GM19397 (cell line): Measurements from ENCODE around the gene SKOR1.

Experiments used
- ATAC-seq: cut with Tn5 transposase; IDR thresholded peaks from one replicate; pipeline ENCODE4 v1.9.1; 2021; ENCODE audit warnings: mild to moderate bottlenecking, moderate library complexity; ENCODE audit not compliant: unreplicated experiment

SKOR1 gene

DNA sequence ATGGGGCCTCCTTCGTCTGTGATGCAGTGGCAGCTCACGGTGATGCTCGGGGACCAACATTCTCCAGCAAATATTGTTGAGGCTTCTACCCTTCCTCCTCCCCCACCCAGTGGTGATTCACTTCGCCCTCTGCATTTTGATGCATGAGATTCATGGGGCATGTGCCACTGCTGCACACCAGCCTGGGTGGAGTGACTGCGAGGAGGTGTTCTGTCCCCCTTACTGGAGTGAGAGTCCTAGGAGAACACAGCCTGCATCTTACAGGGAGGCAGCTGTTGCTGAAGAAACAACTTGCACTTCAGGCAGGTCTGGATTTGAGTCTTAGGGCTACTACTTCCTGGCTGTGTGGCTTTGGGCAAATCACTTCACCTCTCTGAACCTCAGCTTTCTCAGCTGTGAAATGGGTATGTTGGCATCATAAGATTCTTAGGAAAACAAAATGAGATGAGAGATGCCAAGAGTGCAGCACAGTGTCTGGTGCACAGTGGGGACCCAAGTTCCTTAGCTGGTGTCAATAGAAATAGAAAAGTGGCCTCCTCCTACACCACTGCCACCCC is 10.2 kb upstream of the SKOR1 start:
- no peak for ATAC-seq

GRCh38 chr15:67816668-67817067 is 8.6 kb upstream of the SKOR1 start:
- no peak for ATAC-seq

DNA sequence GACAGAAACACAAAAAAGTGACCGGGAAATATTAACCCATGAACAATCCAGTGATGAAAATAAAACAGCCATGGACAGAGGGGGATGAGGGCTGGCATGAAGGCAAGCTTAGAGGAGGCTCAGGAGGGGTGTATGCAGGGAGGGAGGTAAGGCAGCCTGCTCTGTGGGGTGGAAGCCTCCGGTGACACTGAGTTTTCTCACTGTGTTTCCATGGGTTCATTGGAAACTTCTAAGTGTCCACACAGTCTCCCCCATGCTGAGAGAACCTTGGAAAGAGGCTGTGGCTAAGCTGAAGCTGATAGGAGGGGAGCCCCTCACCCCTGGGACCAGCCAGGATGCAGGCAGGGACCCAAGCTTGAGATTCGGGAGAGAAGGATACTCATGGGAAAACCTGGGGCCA is 6.8 kb upstream of the SKOR1 start:
- no peak for ATAC-seq

DNA sequence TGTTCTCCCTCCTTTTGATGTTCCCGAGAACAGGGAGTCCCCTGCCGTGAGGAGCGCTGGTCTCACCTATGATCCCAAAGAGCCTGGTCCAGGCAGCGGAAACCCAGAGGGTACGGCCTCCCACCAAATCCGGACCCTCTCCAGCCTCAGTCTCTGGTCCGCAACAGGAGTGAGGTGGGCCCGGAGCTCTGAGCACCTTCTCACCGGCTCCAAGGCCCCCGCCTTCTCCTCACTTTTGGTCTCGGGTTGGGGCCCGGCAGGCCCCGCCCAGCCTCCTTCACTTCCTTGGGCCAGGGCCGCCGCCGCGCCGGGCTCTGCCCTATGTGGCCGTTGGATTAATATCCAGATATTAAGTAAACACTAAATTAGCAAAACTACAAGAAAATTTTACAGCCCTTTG is 5.7 kb upstream of the SKOR1 start:
- ATAC-seq, result no peak

- no peak for ATAC-seq
Observed at GRCh38 chr15:67820122-67820991, 5.0 kb upstream of the SKOR1 start.

- no peak for ATAC-seq
Observed at GRCh38 chr15:67820992-67821783, 4.1 kb upstream of the SKOR1 start.

- no peak for ATAC-seq
Observed at GRCh38 chr15:67821784-67822440, 3.4 kb upstream of the SKOR1 start.

DNA sequence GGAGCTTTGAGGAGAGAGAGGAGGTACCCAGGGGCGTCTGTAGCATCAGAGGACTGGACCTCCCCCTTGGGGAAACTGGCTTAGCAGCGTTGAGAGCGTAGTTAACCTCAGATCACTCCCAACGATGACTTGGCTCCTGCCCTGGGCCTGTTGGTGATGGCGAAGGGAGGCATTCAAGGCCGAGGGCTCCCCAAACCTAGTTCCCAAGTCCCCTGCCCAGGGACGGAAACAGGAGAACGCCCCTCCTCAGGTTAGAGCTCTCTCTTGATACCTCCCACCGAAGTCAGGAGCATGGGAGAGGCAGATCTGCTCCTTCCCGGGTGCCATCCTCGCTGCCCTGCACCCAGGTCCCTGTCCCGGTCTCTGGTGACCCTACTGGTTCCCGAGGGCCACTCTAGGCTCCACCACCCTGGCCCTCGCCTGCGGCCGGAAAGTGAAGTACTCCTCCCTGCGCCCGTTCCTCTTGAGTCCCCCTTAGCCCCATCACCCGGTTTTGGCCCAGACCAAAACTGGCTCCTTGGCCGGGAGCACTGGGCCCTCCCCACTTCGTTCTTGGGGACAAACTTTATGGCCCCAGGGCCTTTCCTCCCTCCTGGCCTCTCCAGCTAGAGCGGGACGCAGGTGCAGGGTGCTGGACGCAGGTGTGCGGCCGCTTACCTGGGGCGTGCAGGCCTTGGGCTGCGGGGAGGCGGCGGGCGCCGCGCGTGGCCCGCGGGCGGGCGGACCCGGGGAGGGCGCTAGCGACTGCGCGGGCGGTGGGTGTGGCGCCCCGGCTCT is 2.6 kb upstream of the SKOR1 start:
- ATAC-seq, result no peak

GRCh38 chr15:67823314-67824196 is 1.8 kb upstream of the SKOR1 start:
- no peak for ATAC-seq

DNA sequence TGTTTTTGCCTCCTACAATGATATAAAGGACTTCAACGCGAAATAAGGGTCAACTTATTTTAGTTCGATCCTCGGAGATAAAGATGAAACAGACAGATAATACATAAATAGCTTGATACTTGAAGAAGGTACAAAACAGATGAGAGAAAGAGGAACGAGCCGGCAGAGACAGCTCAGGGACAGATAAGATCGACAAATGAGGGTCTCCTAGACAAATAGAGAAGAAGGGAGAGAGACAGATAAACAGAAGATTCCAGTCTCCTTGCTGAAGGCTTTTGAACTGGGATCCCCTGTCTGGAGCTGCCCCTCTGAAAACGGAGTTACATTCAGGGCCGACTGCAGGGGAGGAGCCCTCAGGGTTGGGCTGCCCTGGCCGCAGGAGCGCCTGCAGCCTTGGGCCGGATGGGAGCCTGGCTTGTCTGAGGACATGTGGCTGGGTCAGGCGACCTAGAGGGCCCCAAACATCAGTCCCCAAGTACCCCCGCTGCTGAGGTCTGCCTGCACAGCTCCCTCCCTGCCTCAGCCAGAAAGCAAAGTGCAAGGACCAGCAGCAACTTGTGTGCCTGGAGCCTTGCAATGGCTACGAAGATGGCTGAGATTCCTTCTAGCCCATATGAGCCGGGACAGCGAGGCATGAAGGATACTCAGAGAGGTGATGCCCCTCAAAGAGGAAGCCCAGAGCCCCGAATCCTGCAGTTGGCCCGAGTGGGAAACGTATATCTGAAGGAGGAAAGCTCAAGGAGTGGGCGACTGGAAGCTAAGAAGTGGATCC is 926 bp upstream of the SKOR1 start:
- ATAC-seq, result no peak

DNA sequence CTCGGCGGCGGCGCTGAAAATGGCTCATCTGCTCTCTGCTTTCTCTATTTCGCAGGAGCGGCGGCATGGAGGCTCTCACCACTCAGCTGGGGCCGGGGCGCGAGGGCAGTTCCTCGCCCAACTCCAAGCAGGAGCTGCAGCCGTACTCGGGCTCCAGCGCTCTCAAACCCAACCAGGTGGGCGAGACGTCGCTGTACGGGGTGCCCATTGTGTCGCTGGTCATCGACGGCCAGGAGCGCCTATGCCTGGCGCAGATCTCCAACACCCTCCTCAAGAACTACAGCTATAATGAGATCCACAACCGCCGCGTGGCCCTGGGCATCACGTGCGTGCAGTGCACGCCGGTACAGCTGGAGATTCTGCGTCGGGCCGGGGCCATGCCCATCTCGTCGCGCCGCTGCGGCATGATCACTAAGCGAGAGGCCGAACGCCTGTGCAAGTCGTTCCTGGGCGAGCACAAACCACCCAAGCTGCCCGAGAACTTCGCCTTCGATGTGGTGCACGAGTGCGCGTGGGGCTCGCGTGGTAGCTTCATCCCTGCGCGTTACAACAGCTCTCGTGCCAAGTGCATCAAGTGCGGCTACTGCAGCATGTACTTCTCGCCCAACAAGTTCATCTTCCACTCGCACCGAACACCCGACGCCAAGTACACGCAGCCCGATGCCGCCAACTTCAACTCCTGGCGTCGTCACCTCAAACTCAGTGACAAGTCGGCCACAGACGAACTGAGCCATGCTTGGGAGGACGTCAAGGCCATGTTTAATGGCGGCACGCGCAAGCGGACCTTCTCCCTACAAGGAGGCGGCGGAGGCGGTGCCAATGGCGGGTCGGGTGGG is 790 bp downstream of the SKOR1 start:
- no peak for ATAC-seq

GRCh38 chr15:67826717-67827561 is 1.6 kb downstream of the SKOR1 start:
- no peak for ATAC-seq

GRCh38 chr15:67827562-67828277 is 2.4 kb downstream of the SKOR1 start:
- no peak for ATAC-seq

- ATAC-seq, result no peak
Observed at GRCh38 chr15:67828278-67828968, 3.1 kb downstream of the SKOR1 start.

GRCh38 chr15:67828969-67829646 is 3.8 kb downstream of the SKOR1 start:
- no peak for ATAC-seq
